ENCODE measurements around the gene HDAC4. TPM values are rescaled to one million over a fixed set of nuclear protein-coding genes. Genes with fewer than 3 reads are reported as not detected.

HDAC4 gene
- total RNA-seq, 4 donors from 2014 or later: 21.6 to 72.7 (median 35.2) TPM

DNA sequence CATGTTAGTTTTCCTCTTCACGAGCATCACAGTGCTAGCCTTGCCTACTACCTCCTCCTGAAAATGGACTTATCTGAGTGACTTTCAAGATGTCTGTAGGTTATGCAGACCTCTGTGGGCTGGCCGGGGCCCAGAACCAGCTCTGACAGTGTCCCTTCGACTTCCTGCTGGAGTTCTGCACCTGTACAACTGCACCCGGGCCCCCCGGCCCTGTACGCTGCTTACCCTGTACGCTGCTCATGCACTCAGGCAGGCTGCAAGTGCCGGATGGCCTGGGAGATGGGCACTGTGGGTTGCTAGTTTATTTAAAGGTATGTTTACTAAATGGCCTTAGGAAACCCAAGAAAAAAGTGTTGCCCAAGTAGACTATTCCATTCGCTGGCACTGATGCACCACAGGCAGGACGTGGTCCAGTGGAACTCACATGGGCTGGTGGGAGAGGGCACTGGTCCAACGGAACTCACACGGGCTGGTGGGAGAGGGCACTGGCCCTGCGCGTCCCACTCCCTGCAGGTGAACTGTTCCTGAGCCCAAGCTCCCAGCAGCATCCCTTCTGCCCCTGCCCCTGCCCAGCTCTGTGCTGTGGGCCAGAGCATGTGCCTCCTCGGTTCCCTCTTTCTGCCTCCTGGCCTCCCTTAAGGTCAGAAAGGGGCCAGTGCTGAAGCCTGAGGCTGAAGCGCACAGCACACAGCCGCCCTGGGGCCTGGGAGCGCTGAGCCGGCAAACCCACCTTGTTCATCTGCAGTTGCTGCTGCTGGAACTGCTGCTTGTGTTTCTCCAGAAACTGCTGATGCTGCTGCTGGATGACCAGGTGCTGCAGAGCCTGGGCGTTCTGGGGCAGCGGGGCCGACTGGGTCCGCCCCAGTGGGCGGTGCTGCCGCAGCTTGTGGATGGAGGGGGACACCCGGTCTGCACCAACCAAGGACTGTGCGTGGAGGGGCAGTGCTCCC is 274.8 kb downstream of the HDAC4 start:
- no peak for DNase-seq
- Histone ChIP-seq H3K27ac (no peak overlapping the region), H3K36me3 (peaks cover 17 to 95% (median 23%) of the 10 kb centered on the region in 3 donors), H3K9me3 (no peaks in the 10 kb centered on the region), H3K27me3 (no peaks in the 10 kb centered on the region), H3K4me3 (no peak overlapping the region), H3K4me1 (peaks cover 0 to 19% (median 0%) of the 10 kb centered on the region in 3 donors)
- WGBS, 2 donors: 85 to 90% methylated on average over 13 to 14 of the region's 27 CpGs
- TF ChIP-seq, protein P1, sequence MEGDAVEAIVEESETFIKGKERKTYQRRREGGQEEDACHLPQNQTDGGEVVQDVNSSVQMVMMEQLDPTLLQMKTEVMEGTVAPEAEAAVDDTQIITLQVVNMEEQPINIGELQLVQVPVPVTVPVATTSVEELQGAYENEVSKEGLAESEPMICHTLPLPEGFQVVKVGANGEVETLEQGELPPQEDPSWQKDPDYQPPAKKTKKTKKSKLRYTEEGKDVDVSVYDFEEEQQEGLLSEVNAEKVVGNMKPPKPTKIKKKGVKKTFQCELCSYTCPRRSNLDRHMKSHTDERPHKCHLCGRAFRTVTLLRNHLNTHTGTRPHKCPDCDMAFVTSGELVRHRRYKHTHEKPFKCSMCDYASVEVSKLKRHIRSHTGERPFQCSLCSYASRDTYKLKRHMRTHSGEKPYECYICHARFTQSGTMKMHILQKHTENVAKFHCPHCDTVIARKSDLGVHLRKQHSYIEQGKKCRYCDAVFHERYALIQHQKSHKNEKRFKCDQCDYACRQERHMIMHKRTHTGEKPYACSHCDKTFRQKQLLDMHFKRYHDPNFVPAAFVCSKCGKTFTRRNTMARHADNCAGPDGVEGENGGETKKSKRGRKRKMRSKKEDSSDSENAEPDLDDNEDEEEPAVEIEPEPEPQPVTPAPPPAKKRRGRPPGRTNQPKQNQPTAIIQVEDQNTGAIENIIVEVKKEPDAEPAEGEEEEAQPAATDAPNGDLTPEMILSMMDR (IDR thresholded peaks at IDR 0.05): no peak
- no peak for TF ChIP-seq POLR2A (IDR thresholded peaks at IDR 0.05)
- intact Hi-C loops (cut with DNase I): no loop called here

DNA sequence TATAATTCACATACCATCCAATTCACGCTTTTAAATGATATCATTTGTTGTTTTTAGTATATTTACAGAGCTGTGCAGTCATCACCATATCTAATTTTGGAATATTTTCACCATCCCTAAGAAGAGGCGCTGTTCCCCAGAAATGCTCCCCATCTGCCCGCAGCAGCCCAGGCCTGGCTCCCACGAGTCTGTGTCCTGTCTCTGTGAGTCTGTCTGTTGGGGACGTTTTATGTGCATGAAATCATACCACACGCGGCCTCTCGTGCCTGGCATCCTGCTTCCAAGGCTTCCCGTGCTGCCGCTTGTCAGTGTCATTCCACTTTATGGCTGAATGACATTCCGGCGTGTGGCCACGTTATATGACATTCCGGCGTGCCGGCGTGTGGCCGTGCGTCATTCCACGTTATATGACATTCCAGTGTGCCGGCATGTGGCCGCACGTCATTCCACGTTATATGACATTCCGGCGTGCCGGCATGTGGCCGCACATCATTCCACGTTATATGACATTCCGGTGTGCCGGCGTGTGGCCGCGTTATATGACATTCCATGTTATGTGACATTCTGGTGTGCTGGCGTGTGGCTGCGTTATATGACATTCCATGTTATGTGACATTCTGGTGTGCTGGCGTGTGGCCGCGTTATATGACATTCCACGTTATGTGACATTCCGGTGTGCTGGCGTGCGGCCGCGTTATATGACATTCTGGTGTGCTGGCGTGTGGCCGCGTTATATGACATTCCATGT is 276.5 kb downstream of the HDAC4 start:
- peaks cover 17 to 78% (median 23%) of the 10 kb centered on the region in 3 donors for H3K36me3 ChIP-seq
- DNase-seq: no peak
- H3K27ac ChIP-seq: no peak overlapping the region
- TF ChIP-seq, protein P1 (IDR thresholded peaks at IDR 0.05): no peak
- no peak for TF ChIP-seq POLR2A (IDR thresholded peaks at IDR 0.05)
- WGBS, 2 donors: 91 to 96% methylated on average over 36 to 46 of the region's 48 CpGs
- no peaks in the 10 kb centered on the region for H3K27me3 ChIP-seq
- no peak overlapping the region for H3K4me3 ChIP-seq
- intact Hi-C loops (cut with DNase I): no loop called here
- H3K4me1 ChIP-seq: peaks cover 0 to 23% (median 0%) of the 10 kb centered on the region in 3 donors
- no peaks in the 10 kb centered on the region for H3K9me3 ChIP-seq

DNA sequence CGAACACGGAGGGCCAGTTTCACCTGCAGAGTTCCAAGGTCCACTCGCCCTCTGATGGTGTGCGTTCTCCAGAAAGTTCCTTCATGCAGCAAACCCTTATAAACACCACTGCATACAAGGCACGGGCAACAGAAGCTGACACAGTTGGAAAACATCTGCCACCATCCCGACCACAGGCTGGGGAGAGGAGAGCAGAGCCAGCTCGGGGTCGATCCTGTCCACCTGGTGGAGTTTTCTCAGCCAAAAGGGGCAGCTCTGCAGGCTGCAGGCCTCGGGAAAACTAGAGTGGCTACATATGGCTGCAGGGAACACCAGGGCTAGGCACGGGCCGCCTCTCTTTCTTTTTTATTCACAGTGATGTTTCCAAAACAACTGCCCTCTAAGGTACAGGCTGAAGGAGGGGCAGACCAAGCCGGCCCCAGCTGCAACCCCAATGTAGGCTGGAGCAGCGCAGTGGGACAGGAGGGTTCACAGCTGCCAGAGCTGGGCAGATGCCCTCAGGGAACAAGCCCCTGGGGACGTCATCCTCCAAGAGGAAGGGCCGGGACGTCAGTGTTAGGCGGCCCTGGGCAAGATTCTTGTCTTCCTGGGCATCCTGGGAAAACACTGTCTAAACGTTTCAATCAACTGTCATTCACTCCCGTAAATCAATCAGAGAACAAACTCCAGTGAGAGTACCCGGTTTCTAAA is 278.3 kb downstream of the HDAC4 start:
- Histone ChIP-seq H3K27ac (peak overlapping the region in 1 of 4 donors; percentile 9), H3K36me3 (peaks cover 17 to 61% (median 23%) of the 10 kb centered on the region in 3 donors), H3K4me3 (no peak overlapping the region), H3K9me3 (no peaks in the 10 kb centered on the region), H3K4me1 (peaks cover 0 to 25% (median 0%) of the 10 kb centered on the region in 3 donors), H3K27me3 (no peaks in the 10 kb centered on the region)
- TF ChIP-seq POLR2A (IDR thresholded peaks at IDR 0.05): no peak
- TF ChIP-seq, protein P1 (IDR thresholded peaks at IDR 0.05): no peak
- DNase-seq: no peak
- 78 to 84% methylated on average over 12 to 13 of the region's 20 CpGs for WGBS, 2 donors
- intact Hi-C loops (cut with DNase I): no loop called here

DNA sequence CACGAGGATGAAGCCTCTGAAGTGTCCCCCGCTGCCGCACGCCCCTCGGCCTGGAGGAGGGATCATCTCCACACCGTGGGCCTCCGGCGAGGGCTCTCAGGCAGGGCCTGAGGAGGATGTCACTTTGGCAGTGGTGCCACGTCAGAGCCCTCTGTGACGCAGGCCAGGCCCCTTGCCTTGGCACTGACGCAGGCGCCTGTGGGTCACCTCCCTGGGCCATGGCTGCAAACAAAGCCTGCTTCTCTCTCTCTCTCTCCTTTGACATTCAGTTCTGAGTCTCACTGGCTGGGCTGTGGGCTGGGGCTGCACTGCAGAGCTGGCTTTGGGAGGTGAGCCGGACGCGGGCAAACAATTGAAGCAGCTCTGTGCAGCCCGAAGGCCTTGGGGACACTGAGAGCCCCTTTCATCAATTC is 279.2 kb downstream of the HDAC4 start:
- Histone ChIP-seq H3K4me1 (peaks cover 0 to 35% (median 0%) of the 10 kb centered on the region in 3 donors), H3K36me3 (peaks cover 13 to 51% (median 23%) of the 10 kb centered on the region in 3 donors), H3K4me3 (no peak overlapping the region), H3K9me3 (no peaks in the 10 kb centered on the region), H3K27me3 (no peaks in the 10 kb centered on the region), H3K27ac (peak overlapping the region in 2 of 4 donors; percentile 42 to 58)
- no peak for TF ChIP-seq POLR2A (IDR thresholded peaks at IDR 0.05)
- TF ChIP-seq, protein P1 (IDR thresholded peaks at IDR 0.05): no peak
- no peak for DNase-seq
- intact Hi-C loops (cut with DNase I): no loop called here
- whole genome bisulfite sequencing, 2 donors: 71 to 79% methylated on average over 4 to 12 of the region's 16 CpGs
